ENCODE data around the gene THSD4. TPM values are rescaled to one million over a fixed set of nuclear protein-coding genes. Genes with fewer than 3 reads are reported as not detected.

THSD4 gene
- total RNA-seq, 2 experiments from 2014 or later, result not detected

DNA sequence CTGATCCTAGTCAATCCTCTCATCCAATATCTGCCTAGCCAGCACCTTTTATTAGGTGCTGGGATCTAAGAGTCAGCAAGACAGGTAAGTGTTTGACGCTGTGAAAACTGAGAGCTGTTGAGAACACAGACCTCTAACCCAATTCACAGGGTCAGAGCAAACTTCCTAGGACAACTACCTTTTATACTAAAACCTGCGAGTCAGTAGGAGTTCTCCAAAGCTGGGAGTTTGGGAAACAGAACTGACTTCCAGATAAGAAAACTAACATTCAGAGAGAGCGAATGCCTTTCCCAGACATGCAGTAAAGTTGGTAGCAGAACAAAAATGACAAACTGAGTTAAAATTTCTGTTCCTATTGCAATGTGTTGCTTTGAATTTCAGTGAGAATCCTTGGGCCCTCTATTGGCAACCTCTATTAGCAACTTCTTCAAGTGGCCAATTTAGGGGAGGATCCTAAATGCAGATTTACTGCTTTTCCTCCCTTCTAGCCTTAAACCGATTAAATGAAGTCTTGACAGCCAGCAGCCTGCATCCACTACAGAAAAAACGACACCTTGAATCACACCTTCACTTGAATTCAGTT lies 706.4 kb downstream of the THSD4 start:
- ChIA-PET CTCF (no interaction called here), POLR2A (no interaction called here)
- ATAC-seq (no peak), DNase-seq (no peak)
- Mint-ChIP-seq H3K27ac (no peak overlapping the region), H3K4me1 (ENCODE audit: low read depth) (no peaks in the 10 kb centered on the region), H3K9me3 (ENCODE audit: insufficient read depth) (peaks cover 22% of the 10 kb centered on the region), H3K27me3 (ENCODE audit: low read depth) (no peaks in the 10 kb centered on the region), H3K36me3 (ENCODE audit: low read depth) (peaks cover 22% of the 10 kb centered on the region), H3K4me3 (no peak overlapping the region)

DNA sequence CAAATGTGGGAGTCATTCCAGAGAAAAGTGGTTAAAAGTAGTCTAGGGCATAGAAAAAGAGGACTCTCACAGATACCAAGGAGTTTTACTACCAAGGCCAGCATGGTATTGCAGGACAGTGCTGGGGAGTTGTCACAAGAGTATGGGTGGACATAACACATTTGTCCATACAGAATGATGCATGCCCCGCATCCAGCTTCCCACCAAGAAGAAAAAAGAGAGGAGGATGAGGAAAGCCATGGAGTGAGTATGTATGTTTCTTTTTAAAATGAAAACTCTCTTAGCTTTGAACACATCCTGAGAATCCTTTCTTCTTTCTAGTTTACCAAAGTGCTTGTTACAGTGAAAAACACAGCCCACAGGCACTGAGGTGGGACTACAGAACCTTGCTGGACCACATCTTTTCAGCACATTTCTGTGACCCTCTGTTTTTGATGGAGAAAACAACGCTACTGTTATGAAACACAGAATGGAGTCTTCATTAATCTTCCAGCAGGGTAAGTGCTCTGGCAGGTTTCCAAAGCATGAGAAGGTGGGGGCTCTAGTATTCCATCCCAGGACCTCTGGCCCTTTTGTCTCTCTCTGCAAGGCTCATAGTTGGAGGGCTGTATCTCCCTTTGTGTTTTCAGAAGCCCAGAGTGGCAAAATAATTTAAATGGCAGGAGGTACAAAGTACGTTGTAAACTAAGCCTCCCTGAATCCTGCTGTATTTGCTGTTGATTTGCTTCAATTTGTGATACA lies 707.8 kb downstream of the THSD4 start:
- H3K4me1 Mint-ChIP-seq (ENCODE audit: low read depth), result no peaks in the 10 kb centered on the region
- H3K27me3 Mint-ChIP-seq (ENCODE audit: low read depth), result no peaks in the 10 kb centered on the region
- DNase-seq, result no peak
- no peak overlapping the region for H3K27ac Mint-ChIP-seq
- H3K36me3 Mint-ChIP-seq (ENCODE audit: low read depth), result peaks cover 35% of the 10 kb centered on the region
- peaks cover 14% of the 10 kb centered on the region for H3K9me3 Mint-ChIP-seq (ENCODE audit: insufficient read depth)
- CTCF ChIA-PET, result no interaction called here
- POLR2A ChIA-PET, result no interaction called here
- no peak for ATAC-seq
- H3K4me3 Mint-ChIP-seq, result no peak overlapping the region

GRCh38 chr15:71823801-71824200 lies 708.5 kb downstream of the THSD4 start:
- POLR2A ChIA-PET, result no interaction called here

DNA sequence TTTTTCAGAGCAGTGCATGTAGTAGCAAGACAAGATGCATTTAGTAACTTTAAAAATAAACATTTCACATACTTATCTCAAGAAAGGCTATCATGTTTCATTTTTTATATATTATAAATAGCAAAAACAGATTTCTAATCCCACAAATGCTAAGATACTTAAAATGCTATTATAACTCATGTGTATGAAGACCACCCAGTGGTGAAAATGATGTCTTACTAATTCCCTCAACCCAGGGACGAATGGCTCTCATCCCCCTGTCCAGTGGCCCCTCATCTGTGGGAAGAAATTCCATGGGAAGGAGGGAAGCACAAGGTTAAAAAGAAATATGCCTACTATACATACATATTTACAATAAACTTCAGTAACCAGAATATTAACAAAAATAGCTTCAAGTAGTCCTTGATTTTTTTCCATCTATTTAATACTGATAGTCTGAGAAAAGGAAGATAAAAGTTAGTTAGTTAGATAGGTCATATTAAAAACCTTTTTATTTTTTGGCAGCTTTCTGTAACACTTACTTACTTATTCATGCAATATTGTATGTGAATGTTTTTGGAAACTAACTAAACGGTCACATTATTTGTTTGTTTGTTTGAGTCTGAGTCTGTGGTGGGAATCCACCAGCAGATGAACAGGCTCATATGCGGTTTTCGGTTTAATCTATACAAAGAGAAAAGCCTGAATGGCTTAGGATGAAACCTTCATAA lies 709.9 kb downstream of the THSD4 start:
- Mint-ChIP-seq H3K36me3 (ENCODE audit: low read depth) (peaks cover 45% of the 10 kb centered on the region), H3K4me3 (no peak overlapping the region), H3K9me3 (ENCODE audit: insufficient read depth) (peaks cover 11% of the 10 kb centered on the region), H3K4me1 (ENCODE audit: low read depth) (no peaks in the 10 kb centered on the region), H3K27ac (no peak overlapping the region), H3K27me3 (ENCODE audit: low read depth) (no peaks in the 10 kb centered on the region)
- POLR2A ChIA-PET, result no interaction called here
- DNase-seq (no peak), ATAC-seq (no peak)
- CTCF ChIA-PET, result no interaction called here

More at GRCh38 chr15:71823801-71824200, 708.5 kb downstream of the THSD4 start:
- no peak for DNase-seq
- no peak for ATAC-seq
- Mint-ChIP-seq H3K9me3 (ENCODE audit: insufficient read depth) (peaks cover 13% of the 10 kb centered on the region), H3K4me1 (ENCODE audit: low read depth) (no peaks in the 10 kb centered on the region), H3K27me3 (ENCODE audit: low read depth) (no peaks in the 10 kb centered on the region), H3K4me3 (no peak overlapping the region), H3K27ac (no peak overlapping the region), H3K36me3 (ENCODE audit: low read depth) (peaks cover 39% of the 10 kb centered on the region)
- CTCF ChIA-PET, result no interaction called here

DNA sequence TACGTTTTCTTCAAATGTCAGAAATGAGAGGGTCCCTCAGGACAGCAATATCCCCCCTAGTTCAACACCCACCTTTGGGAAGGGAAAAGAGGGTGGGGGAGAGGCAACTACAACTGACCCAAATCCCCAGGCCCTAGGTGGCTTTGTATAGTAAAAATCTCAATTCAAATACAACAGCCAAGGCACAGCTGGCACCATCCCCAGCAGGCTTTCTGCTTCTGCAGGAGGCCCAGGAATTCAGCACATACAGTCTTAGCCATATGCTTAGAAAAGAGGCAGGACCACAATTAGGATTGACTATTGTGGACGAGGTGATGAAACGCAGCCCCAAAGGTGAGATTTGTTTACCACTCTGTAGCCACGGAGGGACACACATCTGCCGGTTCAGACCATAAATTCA lies 710.9 kb downstream of the THSD4 start:
- H3K9me3 Mint-ChIP-seq (ENCODE audit: insufficient read depth), result peaks cover 7% of the 10 kb centered on the region
- no peak for ATAC-seq
- no peaks in the 10 kb centered on the region for H3K4me1 Mint-ChIP-seq (ENCODE audit: low read depth)
- H3K4me3 Mint-ChIP-seq, result no peak overlapping the region
- H3K27ac Mint-ChIP-seq, result no peak overlapping the region
- no peak for DNase-seq
- POLR2A ChIA-PET, result interaction anchor here (0.6 kb wide), 1 partner anchor 815 kb away, joined by 3 read pairs; no protein-coding TSS in a partner anchor
- CTCF ChIA-PET, result no interaction called here
- H3K27me3 Mint-ChIP-seq (ENCODE audit: low read depth), result no peaks in the 10 kb centered on the region
- peaks cover 45% of the 10 kb centered on the region for H3K36me3 Mint-ChIP-seq (ENCODE audit: low read depth)

DNA sequence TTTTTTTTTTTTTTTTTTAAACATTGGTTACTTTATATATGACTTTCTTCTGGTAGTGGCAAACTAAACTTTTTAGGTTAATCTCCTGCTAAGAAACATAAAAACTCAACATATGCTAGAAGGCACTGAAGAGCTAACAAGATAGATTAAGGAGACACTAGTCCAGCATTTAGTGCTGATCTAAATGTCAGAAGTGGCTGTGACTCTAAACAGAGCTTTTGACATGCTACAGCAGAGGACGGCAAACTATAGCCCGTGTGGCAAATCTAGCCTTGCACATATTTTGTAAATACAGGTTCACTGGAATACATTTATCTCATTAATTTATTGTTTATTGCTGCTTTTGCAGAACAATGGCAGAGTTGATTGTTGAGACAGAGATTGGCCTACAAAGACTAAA lies 715.7 kb downstream of the THSD4 start:
- no peaks in the 10 kb centered on the region for H3K9me3 Mint-ChIP-seq (ENCODE audit: insufficient read depth)
- H3K4me3 Mint-ChIP-seq, result no peak overlapping the region

More for the DNA sequence above, 715.7 kb downstream of the THSD4 start:
- Mint-ChIP-seq H3K36me3 (ENCODE audit: low read depth) (peaks cover 25% of the 10 kb centered on the region), H3K4me1 (ENCODE audit: low read depth) (no peaks in the 10 kb centered on the region), H3K27ac (no peak overlapping the region), H3K27me3 (ENCODE audit: low read depth) (no peaks in the 10 kb centered on the region)
- CTCF ChIA-PET, result no interaction called here
- DNase-seq (no peak), ATAC-seq (no peak)
- POLR2A ChIA-PET, result no interaction called here

Other genes with a start within 250 kb of the THSD4 start
- not detected for gene THAP10, start 223.0 kb upstream of the THSD4 start, total RNA-seq
- gene LRRC49, start 222.6 kb upstream of the THSD4 start, total RNA-seq, result not detected

Measured in activated CD8-positive, alpha-beta T cell treated with anti-CD3 and anti-CD28 coated beads, Interleukin-2, amount 10 ng/mL, durations not matched to agents 7 days and 5 days (primary cell).